Measurements from ENCODE around the gene MIDN.

DNA sequence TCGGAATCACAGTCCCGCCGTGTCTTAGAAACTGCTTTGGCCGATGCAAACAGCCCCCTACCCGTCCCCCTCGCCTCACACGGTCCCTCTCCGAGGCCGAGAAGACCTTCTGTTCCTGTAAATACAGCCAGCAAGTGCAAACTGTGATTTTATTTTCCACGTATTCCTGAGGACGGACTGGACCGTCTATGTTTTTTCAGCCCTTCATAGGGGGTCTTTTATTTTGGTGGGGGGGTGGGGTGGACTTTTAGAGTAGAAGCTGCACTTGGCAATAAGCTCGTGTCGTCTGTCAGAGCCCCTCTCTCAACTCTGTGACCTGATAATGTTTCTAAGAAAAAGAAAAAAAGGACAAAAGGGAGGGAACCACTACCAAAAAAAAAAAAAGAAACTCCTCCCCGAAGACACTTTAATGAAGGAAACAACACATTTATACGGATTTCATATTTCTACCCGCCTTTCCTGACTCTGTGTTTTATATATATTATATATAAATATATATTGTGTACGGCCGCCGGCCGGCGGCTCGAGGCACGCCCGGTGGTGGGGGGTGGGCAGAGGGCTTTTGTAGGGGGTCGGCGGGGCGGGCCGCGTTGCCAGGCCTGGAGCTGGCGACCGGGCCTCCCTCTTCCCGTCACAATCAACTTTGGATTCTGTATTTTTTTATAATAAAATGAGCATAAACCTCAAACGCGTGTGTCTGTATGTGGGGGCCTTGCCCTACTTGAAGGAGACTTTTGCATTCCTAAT is 52.5 kb downstream of the MIDN start:
- TF ChIP-seq, protein P1, sequence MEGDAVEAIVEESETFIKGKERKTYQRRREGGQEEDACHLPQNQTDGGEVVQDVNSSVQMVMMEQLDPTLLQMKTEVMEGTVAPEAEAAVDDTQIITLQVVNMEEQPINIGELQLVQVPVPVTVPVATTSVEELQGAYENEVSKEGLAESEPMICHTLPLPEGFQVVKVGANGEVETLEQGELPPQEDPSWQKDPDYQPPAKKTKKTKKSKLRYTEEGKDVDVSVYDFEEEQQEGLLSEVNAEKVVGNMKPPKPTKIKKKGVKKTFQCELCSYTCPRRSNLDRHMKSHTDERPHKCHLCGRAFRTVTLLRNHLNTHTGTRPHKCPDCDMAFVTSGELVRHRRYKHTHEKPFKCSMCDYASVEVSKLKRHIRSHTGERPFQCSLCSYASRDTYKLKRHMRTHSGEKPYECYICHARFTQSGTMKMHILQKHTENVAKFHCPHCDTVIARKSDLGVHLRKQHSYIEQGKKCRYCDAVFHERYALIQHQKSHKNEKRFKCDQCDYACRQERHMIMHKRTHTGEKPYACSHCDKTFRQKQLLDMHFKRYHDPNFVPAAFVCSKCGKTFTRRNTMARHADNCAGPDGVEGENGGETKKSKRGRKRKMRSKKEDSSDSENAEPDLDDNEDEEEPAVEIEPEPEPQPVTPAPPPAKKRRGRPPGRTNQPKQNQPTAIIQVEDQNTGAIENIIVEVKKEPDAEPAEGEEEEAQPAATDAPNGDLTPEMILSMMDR (conservative IDR thresholded peaks at IDR 0.05) = no peak
- no peak for TF ChIP-seq ZFX (IDR thresholded peaks at IDR 0.05)
